COLO668 (cell line): Measurements from ENCODE around the gene FASTK.

Experiments used
- DNase-seq: peaks from one replicate; lab custom pipeline; 2025; ENCODE audit not compliant: unreplicated experiment; lab: John Stamatoyannopoulos, UW

Gene FASTK

GRCh38 chr7:151068069-151068773, 12.4 kb downstream of the FASTK start:
- no peak for DNase-seq

- DNase-seq: no peak
Observed at GRCh38 chr7:151066273-151066974, 14.2 kb downstream of the FASTK start.

- DNase-seq: no peak
Observed at GRCh38 chr7:151065516-151065915, 15.1 kb downstream of the FASTK start.

GRCh38 chr7:151064993-151065392, 15.6 kb downstream of the FASTK start:
- DNase-seq: no peak

GRCh38 chr7:151064454-151064853, 16.2 kb downstream of the FASTK start:
- no peak for DNase-seq

- DNase-seq: peak; percentile 22
Observed at GRCh38 chr7:151063212-151063561, 17.4 kb downstream of the FASTK start.

- DNase-seq: peak; percentile 96
Observed at GRCh38 chr7:151062399-151063211, 18.0 kb downstream of the FASTK start.

GRCh38 chr7:151062111-151062398, 18.6 kb downstream of the FASTK start:
- no peak for DNase-seq

- DNase-seq: peak; percentile 24
Observed at GRCh38 chr7:151061213-151062110, 19.1 kb downstream of the FASTK start.

GRCh38 chr7:151060416-151061212, 20.0 kb downstream of the FASTK start:
- peak; percentile 49 for DNase-seq

- no peak for DNase-seq
Observed at GRCh38 chr7:151060113-151060415, 20.5 kb downstream of the FASTK start.

- DNase-seq: peak; percentile 89
Observed at GRCh38 chr7:151059367-151060112, 21.1 kb downstream of the FASTK start, which contains the start of gene SLC4A2. TSS of gene SLC4A2 (plus strand) at chr7:151059589. CDS start at chr7:151061988, 2,399 bp downstream.

GRCh38 chr7:151058781-151059366, 21.7 kb downstream of the FASTK start:
- peak; percentile 29 for DNase-seq

- peak; percentile 98 for DNase-seq
Observed at GRCh38 chr7:151057989-151058780, 22.4 kb downstream of the FASTK start.

- DNase-seq: no peak
Observed at GRCh38 chr7:151057506-151057988, 23.1 kb downstream of the FASTK start, which contains the start of gene CDK5. TSS of gene CDK5 (minus strand) at chr7:151057897. CDS start at chr7:151057848, 49 bp downstream.

GRCh38 chr7:151056666-151057505, 23.7 kb downstream of the FASTK start:
- DNase-seq: no peak

- no peak for DNase-seq
Observed at GRCh38 chr7:151056283-151056665, 24.3 kb downstream of the FASTK start.
